Cardiac muscle cell (in vitro differentiated cells and primary cell): Measurements from ENCODE around the gene C22orf15. TPM values are rescaled to one million over a fixed set of nuclear protein-coding genes. Genes with fewer than 3 reads are reported as not detected.

Experiments used
- DNase-seq, 2 donors: peaks; one replicate each; pipeline versions ENCODE4 v3.0.0 to v3.0.0-alpha.2; 2010 to 2017; ENCODE audit warnings: low read depth in 1 of 2, low spot score in 1 of 2
- H3K27ac ChIP-seq: fragments of 200-600 bp; sonication (generic); 2 replicates; pipeline ENCODE4 v1.5.1; 2016
- H3K27me3 ChIP-seq: fragments of 200-600 bp; sonication (generic); 2 replicates; pipeline ENCODE4 v1.6.0; 2016; ENCODE audit warnings: control low read depth
- H3K36me3 ChIP-seq: fragments of 200-600 bp; sonication (generic); 2 replicates; pipeline ENCODE4 v1.5.1; 2016; ENCODE audit warnings: control low read depth
- H3K4me1 ChIP-seq: fragments of 200-600 bp; sonication (generic); 2 replicates; pipeline ENCODE4 v1.8.1; 2017; ENCODE audit warnings: low read depth, mild to moderate bottlenecking, mixed run types
- H3K4me3 ChIP-seq: fragments of 200-600 bp; sonication (generic); 2 replicates; pipeline ENCODE4 v1.5.1; 2016; ENCODE audit warnings: mild to moderate bottlenecking
- H3K9me3 ChIP-seq: fragments of 200-600 bp; sonication (generic); 2 replicates; pipeline ENCODE4 v1.5.1; 2017; ENCODE audit warnings: low read depth, mild to moderate bottlenecking, control low read depth
- CTCF ChIP-seq: IDR thresholded peaks from 2 replicates; pipeline ENCODE4 v1.5.1; 2012; ENCODE audit warnings: low read depth, mild to moderate bottlenecking, low read length
- polyA plus RNA-seq: library from polyadenylated mRNA; unstranded; fragments of >200 nt; fragmentation: Nextera tagmentation; extraction: Ambion mirVana; gene quantifications from 2 replicates; pipeline ENCODE4 v1.2.1, GENCODE V29; 2016
- total RNA-seq: library from RNA; depleted of rRNA; stranded (reverse); fragments of >200 nt; gene quantifications from 2 replicates; pipeline ENCODE4 v1.2.3, GENCODE V29; 2016

C22orf15 gene
- total and polyA plus RNA-seq, 2 experiments from 2014 or later = 0.91 TPM; not detected in 1

- Histone ChIP-seq H3K36me3 (no peaks in the 10 kb centered on the region), H3K9me3 (no peaks in the 10 kb centered on the region), H3K27me3 (no peaks in the 10 kb centered on the region), H3K4me1 (peaks cover 20% of the 10 kb centered on the region), H3K27ac (no peak overlapping the region), H3K4me3 (no peak overlapping the region)
- no peak for TF ChIP-seq CTCF
- DNase-seq = peak in 1 of 2 donors; percentile 44
Observed at GRCh38 chr22:23763579-23763945, 772 bp downstream of the C22orf15 start.

DNA sequence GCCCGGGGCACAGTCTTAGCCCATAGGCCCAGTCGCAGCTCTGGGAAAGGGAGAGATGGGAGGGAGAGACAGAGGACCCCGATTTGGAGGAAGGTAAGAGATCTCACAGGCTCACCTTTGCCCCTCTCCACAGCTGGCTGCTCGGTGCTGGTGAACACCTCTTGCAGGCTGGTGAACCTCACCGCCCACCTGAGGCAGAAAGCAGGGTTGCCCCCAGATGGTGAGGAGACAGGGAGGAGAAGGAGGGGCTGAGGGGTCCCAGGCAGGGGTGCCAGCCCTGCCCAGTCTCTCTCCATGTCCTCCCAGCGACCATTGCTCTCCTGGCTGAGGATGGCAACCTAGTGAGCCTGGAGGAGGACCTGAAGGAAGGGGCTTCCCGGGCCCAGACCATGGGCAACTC is 1.2 kb downstream of the C22orf15 start:
- TF ChIP-seq CTCF = no peak
- peaks cover 24% of the 10 kb centered on the region for H3K4me1 ChIP-seq
- H3K27me3 ChIP-seq = no peaks in the 10 kb centered on the region
- H3K9me3 ChIP-seq = no peaks in the 10 kb centered on the region
- H3K4me3 ChIP-seq = no peak overlapping the region
- H3K27ac ChIP-seq = no peak overlapping the region
- no peak for DNase-seq
- H3K36me3 ChIP-seq = no peaks in the 10 kb centered on the region

DNA sequence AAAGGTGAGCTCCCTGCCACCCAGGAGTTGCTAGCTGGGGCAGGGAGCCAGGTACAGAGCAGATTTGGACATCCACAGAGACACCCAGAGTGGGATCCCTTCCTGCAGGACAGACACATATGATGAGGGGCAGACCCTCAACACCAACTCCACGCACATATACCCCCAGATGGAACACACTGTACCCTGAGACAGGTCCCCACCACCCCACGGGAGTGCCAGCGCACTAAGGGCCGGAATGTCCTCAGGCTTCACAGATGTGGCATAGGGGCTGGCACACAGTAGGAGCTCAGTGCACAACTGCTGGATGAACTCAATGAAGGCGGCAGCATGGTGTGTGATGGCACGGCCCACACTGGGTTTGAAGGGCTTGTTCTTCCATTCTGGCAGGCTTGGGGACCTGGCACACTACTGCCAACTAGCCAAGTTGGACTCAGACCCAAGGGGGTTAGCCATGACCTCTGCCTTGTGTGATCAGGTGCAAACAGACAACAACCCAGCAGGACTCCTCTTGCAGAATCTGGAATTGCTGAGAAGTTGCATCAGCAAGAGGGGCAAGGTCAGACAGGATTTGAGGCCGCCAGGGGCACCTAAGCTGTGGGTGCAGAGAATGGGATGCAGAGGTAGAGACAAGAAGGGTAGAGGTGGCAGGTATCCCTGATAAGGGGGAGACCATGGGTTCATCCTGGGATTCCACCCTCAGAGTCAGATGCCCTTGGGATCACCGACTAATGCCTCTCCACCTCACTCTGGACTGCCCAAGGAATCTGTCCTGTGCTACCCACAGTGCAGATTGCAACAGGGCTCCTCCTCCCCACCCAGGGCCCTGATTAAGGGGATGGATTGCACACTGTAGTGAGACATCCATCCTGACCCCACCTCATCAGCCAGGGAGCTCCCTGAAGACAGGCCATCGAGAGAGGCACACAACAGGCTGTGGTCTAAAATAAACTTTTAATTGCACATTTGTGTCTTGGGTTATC is 2.4 kb downstream of the C22orf15 start:
- H3K9me3 ChIP-seq = no peaks in the 10 kb centered on the region
- no peak overlapping the region for H3K27ac ChIP-seq
- TF ChIP-seq CTCF = no peak
- no peak for DNase-seq
- H3K36me3 ChIP-seq = no peaks in the 10 kb centered on the region
- H3K4me1 ChIP-seq = peaks cover 25% of the 10 kb centered on the region
- H3K4me3 ChIP-seq = no peak overlapping the region
- no peaks in the 10 kb centered on the region for H3K27me3 ChIP-seq

DNA sequence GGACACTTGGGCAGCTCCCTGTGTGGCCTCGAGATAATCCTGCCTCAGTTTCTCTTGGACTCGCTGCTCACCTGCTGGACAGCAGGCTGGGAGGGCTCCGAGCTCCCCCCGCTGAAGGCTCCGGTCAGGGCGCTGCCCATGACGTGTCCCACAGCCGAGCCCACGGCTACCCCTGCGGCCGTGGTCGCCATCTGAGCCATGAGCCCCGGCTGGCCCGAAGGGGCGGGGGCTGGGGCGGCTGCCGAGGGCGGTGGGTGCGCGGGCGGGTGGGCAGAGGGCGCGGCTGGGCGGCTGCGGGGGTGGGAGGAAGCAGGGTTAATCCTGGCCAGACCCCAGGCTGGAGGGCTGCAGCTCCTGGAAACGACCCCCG is 4.5 kb downstream of the C22orf15 start:
- TF ChIP-seq CTCF = no peak
- no peaks in the 10 kb centered on the region for H3K9me3 ChIP-seq
- H3K36me3 ChIP-seq = no peaks in the 10 kb centered on the region
- DNase-seq = no peak
- peak overlapping the region; percentile 71 for H3K4me3 ChIP-seq
- H3K27me3 ChIP-seq = no peaks in the 10 kb centered on the region
- H3K4me1 ChIP-seq = peaks cover 26% of the 10 kb centered on the region
- H3K27ac ChIP-seq = peak overlapping the region; percentile 84

- DNase-seq = peak; percentile 83 to 92
- peak; percentile 77 for TF ChIP-seq CTCF
- no peaks in the 10 kb centered on the region for H3K27me3 ChIP-seq
- H3K4me3 ChIP-seq = peak within 1 kb of the TSS; percentile 71
- peaks cover 27% of the 10 kb centered on the region for H3K4me1 ChIP-seq
- H3K27ac ChIP-seq = peak within 1 kb of the TSS; percentile 84
- no peaks in the 10 kb centered on the region for H3K9me3 ChIP-seq
- H3K36me3 ChIP-seq = no peaks in the 10 kb centered on the region
Observed at GRCh38 chr22:23767673-23768548, 5.1 kb downstream of the C22orf15 start, which contains the start of gene CHCHD10. Gene CHCHD10 (minus strand): TSS chr22:23767972. CDS start chr22:23767874, 98 bp downstream.
